Measurements from ENCODE around the gene ZFYVE28. TPM values are rescaled to one million over a fixed set of nuclear protein-coding genes. Genes with fewer than 3 reads are reported as not detected.

The ZFYVE28 gene
- total and polyA plus RNA-seq, 2 of the 8 experiments (the other 6 are each of a cell fraction or from before 2014, with no cell fraction given), result 1.7 to 4.9 TPM

DNA sequence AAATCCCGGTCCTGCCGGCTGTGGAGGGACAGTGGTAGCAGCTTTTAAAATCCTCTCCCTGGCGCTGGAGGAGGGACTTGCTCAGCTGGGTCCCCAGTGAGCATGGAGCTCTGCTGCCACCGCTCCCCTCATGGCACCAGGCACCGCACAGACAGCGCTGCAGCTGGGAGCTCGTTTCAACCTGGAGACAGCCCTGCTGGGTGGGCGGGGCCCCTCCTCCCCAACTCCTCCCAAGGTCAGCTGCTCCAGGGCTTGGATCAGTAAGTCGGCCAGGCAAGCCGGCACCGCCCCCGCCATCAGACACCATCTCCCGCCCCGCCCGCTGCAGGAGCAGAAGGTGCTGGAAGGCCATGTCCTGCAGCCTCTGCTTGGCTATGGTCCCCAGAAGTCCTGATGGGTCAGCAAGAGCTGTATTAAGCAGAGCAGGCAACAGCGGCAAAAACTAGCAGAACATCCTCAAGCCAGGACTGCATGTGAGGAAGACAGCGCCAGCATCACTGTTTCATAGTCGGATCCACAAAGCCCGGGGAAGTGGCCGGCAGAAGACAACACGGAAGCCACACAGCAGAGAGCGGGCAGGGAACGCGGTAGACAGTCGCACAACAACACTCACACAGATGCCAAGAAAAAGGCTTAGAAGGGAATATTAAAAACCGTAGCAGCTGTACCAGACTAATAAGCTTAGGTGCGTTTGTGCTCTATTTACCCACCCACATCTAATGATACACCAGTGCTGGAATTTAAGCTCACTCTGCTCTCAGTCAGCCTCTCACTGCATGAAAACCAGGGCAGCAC, 16.2 kb downstream of the ZFYVE28 start:
- no peak overlapping the region for H3K9ac ChIP-seq (replicated peaks in 1 of 4; ENCODE audit: extremely low read depth in 1 of 4, low read depth in 3 of 4, low read length in 3 of 4)
- peak; percentile 74 to 88 for DNase-seq (ENCODE audit: low read depth in 1 of 2, low spot score in 2 of 2)
- no peak for TF ChIP-seq KDM4A (IDR thresholded peaks at IDR 0.05; ENCODE audit: low read depth, low read length, severe bottlenecking)
- peak; percentile 69 for TF ChIP-seq MAX (IDR thresholded peaks at IDR 0.05)
- TF ChIP-seq NRF1 (IDR thresholded peaks at IDR 0.05; ENCODE audit: low read depth, low read length), result no peak
- peak in 1 of 2 experiments; percentile 75; a peak in 2 of 4 replicates for TF ChIP-seq SIN3A (conservative IDR thresholded peaks at IDR 0.05 in 1 of 2, IDR thresholded peaks at IDR 0.05 in 1 of 2; ENCODE audit: low read depth in 1 of 2, low read length in 2 of 2)
- TF ChIP-seq RBBP5 (IDR thresholded peaks at IDR 0.05; ENCODE audit: borderline replicate concordance, low read depth, low read length), result no peak
- TF ChIP-seq KDM1A (IDR thresholded peaks at IDR 0.05; ENCODE audit: borderline replicate concordance, low read length), result no peak
- no peak for TF ChIP-seq YY1 (IDR thresholded peaks at IDR 0.05; ENCODE audit: low read depth, low read length)
- peak; percentile 69; the same call in 1 of the 2 replicates for TF ChIP-seq EGR1 (IDR thresholded peaks at IDR 0.05; ENCODE audit: borderline replicate concordance, low read depth, low read length)
- no peak for TF ChIP-seq CHD1 (IDR thresholded peaks at IDR 0.05; ENCODE audit: low read depth, low read length)
- TF ChIP-seq SAP30 (IDR thresholded peaks at IDR 0.05; ENCODE audit: insufficient read depth, insufficient replicate concordance, low read length), result peak; percentile 76
- peak overlapping the region; percentile 46 for H4K91ac ChIP-seq (replicated peaks; ENCODE audit: insufficient read length, low read length)
- H3K23ac ChIP-seq (ENCODE audit: insufficient read length), result no peak overlapping the region
- peak overlapping the region; percentile 23 for H2BK20ac ChIP-seq (ENCODE audit: low read length)
- H2BK12ac ChIP-seq (ENCODE audit: low read depth, low read length), result peak overlapping the region; percentile 68; the same call in 1 of the 2 replicates
- no peaks in the 10 kb centered on the region for H3K9me3 ChIP-seq (ENCODE audit: insufficient read depth in 2 of 2, low read depth in 1 of 2, low read length in 1 of 2)
- no peak for FAIRE-seq
- no peak overlapping the region for H2AK5ac ChIP-seq (ENCODE audit: low read depth, low read length)
- 40% methylated on average over 19 of the region's 27 CpGs; no CpG with 5 or more reads in 1 of the 2 experiments for WGBS, 2 experiments (ENCODE audit: extremely low coverage in 1 of 2, insufficient coverage in 1 of 2, insufficient read length in 1 of 2, insufficient replicate concordance in 2 of 2, low coverage in 1 of 2, low lambda C conversion rate in 2 of 2, missing lambda C conversion rate in 1 of 2)
- H3K4me2 ChIP-seq (ENCODE audit: insufficient read depth in 1 of 2, low read depth in 2 of 2, low read length in 2 of 2), result peak overlapping the region; percentile 48 to 69
- H3K4ac ChIP-seq (replicated peaks; ENCODE audit: insufficient read length, low read depth, low read length), result no peak overlapping the region
- H4K20me1 ChIP-seq (replicated peaks in 1 of 2; ENCODE audit: control insufficient read depth in 1 of 2, insufficient read depth in 2 of 2, low read length in 2 of 2), result peaks cover 0 to 2% of the 10 kb centered on the region in 2 experiments
- ChIA-PET CTCF (ENCODE audit: partially characterized antibody) (interaction anchor here (0.6 to 2.2 kb wide), 9 partner anchors 9 to 713 kb away, joined by 3 to 13 read pairs (median 8); no protein-coding TSS in a partner anchor), POLR2A (ENCODE audit: partially characterized antibody) (interaction anchor here (0.6 to 1.9 kb wide), 6 partner anchors 10 to 85 kb away, joined by 3 to 7 read pairs (median 4); partner anchors contain the start of gene CFAP99)
- no peak overlapping the region for H4K8ac ChIP-seq (ENCODE audit: extremely low read depth, insufficient read depth, low read length)
- H2BK15ac ChIP-seq (ENCODE audit: low read length), result 0 out of 2 replicates have a peak overlapping the region, but pooled peaks have one; percentile 72
- H3K79me1 ChIP-seq (ENCODE audit: low read depth, low read length), result peaks cover 5% of the 10 kb centered on the region
- no peak overlapping the region for H4K5ac ChIP-seq (ENCODE audit: insufficient read length, low read depth, low read length)
- no peaks in the 10 kb centered on the region for H3K79me2 ChIP-seq (ENCODE audit: control insufficient read depth in 1 of 2, insufficient read depth in 2 of 2, low read length in 2 of 2)
- no peak overlapping the region for H3K27ac ChIP-seq (ENCODE audit: low read depth, low read length)
- peak overlapping the region in 3 of 4 experiments; percentile 16 to 44 (median 19); a peak in 4 of 8 replicates for H3K4me3 ChIP-seq (ENCODE audit: extremely low read depth in 1 of 4, insufficient read depth in 2 of 4, low read depth in 3 of 4, low read length in 4 of 4)
- H2AFZ ChIP-seq (ENCODE audit: low read length), result no peak overlapping the region
- H3K27me3 ChIP-seq (replicated peaks in 1 of 4; ENCODE audit: control insufficient read depth in 3 of 4, extremely low read depth in 1 of 4, insufficient read depth in 3 of 4, low read length in 3 of 4), result no peaks in the 10 kb centered on the region; a peak in 1 of 7 replicates
- H3K23me2 ChIP-seq (ENCODE audit: low read depth, low read length), result no peaks in the 10 kb centered on the region
- H3K14ac ChIP-seq (ENCODE audit: insufficient read length), result no peak overlapping the region
- H2BK5ac ChIP-seq (ENCODE audit: low read depth, low read length), result no peak overlapping the region
- no peaks in the 10 kb centered on the region for H3K36me3 ChIP-seq (ENCODE audit: control insufficient read depth in 2 of 4, insufficient read depth in 4 of 4, low read length in 3 of 4)
- H3K56ac ChIP-seq (replicated peaks; ENCODE audit: insufficient read length, low read depth, low read length), result no peak overlapping the region
- H2BK120ac ChIP-seq (replicated peaks; ENCODE audit: low read depth, low read length), result no peak overlapping the region
- peaks cover 0 to 23% (median 16%) of the 10 kb centered on the region in 4 experiments; a peak in 6 of 7 replicates for H3K4me1 ChIP-seq (replicated peaks in 1 of 4; ENCODE audit: control insufficient read depth in 3 of 4, insufficient read depth in 4 of 4, low read length in 3 of 4)
- peak overlapping the region; percentile 88 for H3K18ac ChIP-seq (ENCODE audit: extremely low read depth, low read length)

Data from H1 (cell line).